WTC11 (cell line): Measurements from ENCODE around the gene FCMR. TPM values are rescaled to one million over a fixed set of nuclear protein-coding genes. Genes with fewer than 3 reads are reported as not detected.

Source experiments
- ATAC-seq: fragments of 200-7000 bp; cut with Tn5 transposase; 2 replicates; pipeline ENCODE4 v1.10.0; 2021; ENCODE audit warnings: mild to moderate bottlenecking, moderate library complexity
- CTCF ChIA-PET: fragments of 300-600 bp; sonication (Branson Sonifier 250); formaldehyde crosslinking; loops from one replicate; lab custom pipeline; 2021; ENCODE audit warnings: antibody characterized with exemption; lab: Charles Lee
- POLR2A ChIA-PET: fragments of 350-600 bp; sonication (Branson Sonifier 250); formaldehyde crosslinking; loops from one replicate; lab custom pipeline; 2021; ENCODE audit warnings: antibody characterized with exemption; lab: Charles Lee
- DNase-seq: peaks from one replicate; pipeline ENCODE4 v3.0.0; 2021; ENCODE audit warnings: low spot score
- H3K27ac Mint-ChIP-seq: 2 replicates; pipeline ENCODE4 v1.8.0; 2021; ENCODE audit warnings: mixed read lengths
- H3K27me3 Mint-ChIP-seq: 2 replicates; pipeline ENCODE4 v1.8.0; 2021; ENCODE audit warnings: low read depth, mild to moderate bottlenecking, moderate library complexity, mixed read lengths
- H3K36me3 Mint-ChIP-seq: 2 replicates; pipeline ENCODE4 v1.8.0; 2021; ENCODE audit warnings: mixed read lengths
- H3K4me1 Mint-ChIP-seq: 2 replicates; pipeline ENCODE4 v1.8.0; 2022; ENCODE audit warnings: mixed read lengths
- H3K4me3 Mint-ChIP-seq: 2 replicates; pipeline ENCODE4 v1.8.0; 2021; ENCODE audit warnings: mild to moderate bottlenecking, moderate library complexity, mixed read lengths
- H3K9me3 Mint-ChIP-seq: 2 replicates; pipeline ENCODE4 v1.8.0; 2021; ENCODE audit warnings: mixed read lengths
- ATF1 ChIP-seq: sonication (generic); formaldehyde crosslinking; IDR thresholded peaks from 2 replicates; pipeline ENCODE4 v1.8.1; 2023; ENCODE audit warnings: mild to moderate bottlenecking, moderate library complexity, missing genetic modification reagents
- CREM ChIP-seq: sonication (generic); formaldehyde crosslinking; IDR thresholded peaks from 2 replicates; pipeline ENCODE4 v1.8.1; 2022; ENCODE audit warnings: mild to moderate bottlenecking, missing genetic modification reagents, moderate library complexity
- ETV6 ChIP-seq: sonication (generic); formaldehyde crosslinking; IDR thresholded peaks from 2 replicates; pipeline ENCODE4 v1.8.1; 2022; ENCODE audit warnings: mild to moderate bottlenecking, missing genetic modification reagents
- IRF2 ChIP-seq: sonication (generic); formaldehyde crosslinking; IDR thresholded peaks from 2 replicates; pipeline ENCODE4 v1.8.0; 2022; ENCODE audit warnings: low read depth, missing genetic modification reagents, borderline replicate concordance
- JUN ChIP-seq: sonication (generic); formaldehyde crosslinking; IDR thresholded peaks from 2 replicates; pipeline ENCODE4 v1.8.0; 2023; ENCODE audit warnings: mild to moderate bottlenecking, missing genetic modification reagents
- NFE2L1 ChIP-seq: sonication (generic); formaldehyde crosslinking; IDR thresholded peaks from 2 replicates; pipeline ENCODE4 v1.8.1; 2023; ENCODE audit warnings: missing genetic modification reagents
- RORB ChIP-seq: fragments of 250-450 bp; sonication (Bioruptor Pico); IDR thresholded peaks from 2 replicates; pipeline ENCODE4 v1.9.0; 2021; ENCODE audit warnings: mild to moderate bottlenecking
- SMAD3 ChIP-seq: sonication (generic); formaldehyde crosslinking; IDR thresholded peaks from 2 replicates; pipeline ENCODE4 v1.8.0; 2022; ENCODE audit warnings: missing genetic modification reagents, mild to moderate bottlenecking, borderline replicate concordance
- SP1 ChIP-seq: sonication (generic); formaldehyde crosslinking; conservative IDR thresholded peaks from 2 replicates; pipeline ENCODE4 v1.8.1; 2022; ENCODE audit warnings: missing genetic modification reagents
- TEAD4 ChIP-seq: sonication (generic); formaldehyde crosslinking; IDR thresholded peaks from 2 replicates; pipeline ENCODE4 v1.8.0; 2022; ENCODE audit warnings: mild to moderate bottlenecking, missing genetic modification reagents
- ZNF219 ChIP-seq: sonication (generic); formaldehyde crosslinking; IDR thresholded peaks from 2 replicates; pipeline ENCODE4 v1.8.0; 2023; ENCODE audit warnings: missing genetic modification reagents, mild to moderate bottlenecking, borderline replicate concordance
- ZNF416 ChIP-seq: fragments of 250-450 bp; sonication (Bioruptor Pico); IDR thresholded peaks from 2 replicates; pipeline ENCODE4 v1.9.0; 2021; ENCODE audit warnings: mild to moderate bottlenecking, inconsistent platforms
- total RNA-seq: library from RNA; stranded (reverse); gene quantifications from 3 replicates; pipeline ENCODE4 v1.2.3, GENCODE V29; 2021
- TF ChIP-seq, protein P1 (sequence below): sonication (generic); formaldehyde crosslinking; IDR thresholded peaks from 2 replicates; pipeline ENCODE4 v1.8.1; 2022; ENCODE audit warnings: mild to moderate bottlenecking, moderate library complexity, missing genetic modification reagents
- TF ChIP-seq, protein P2 (sequence below): sonication (generic); formaldehyde crosslinking; IDR thresholded peaks from 2 replicates; pipeline ENCODE4 v1.8.1; 2023; ENCODE audit warnings: mild to moderate bottlenecking, missing genetic modification reagents, moderate library complexity
- TF ChIP-seq, protein P3 (sequence below): fragments of 250-450 bp; sonication (Bioruptor Pico); IDR thresholded peaks from 2 replicates; pipeline ENCODE4 v2.1.2; 2022; ENCODE audit warnings: mild to moderate bottlenecking, moderate library complexity
- TF ChIP-seq, protein P4 (sequence below): sonication (generic); formaldehyde crosslinking; IDR thresholded peaks from 2 replicates; pipeline ENCODE4 v1.8.1; 2023; ENCODE audit warnings: mild to moderate bottlenecking, missing genetic modification reagents, moderate library complexity
- TF ChIP-seq, protein P5 (sequence below): sonication (generic); formaldehyde crosslinking; IDR thresholded peaks from 2 replicates; pipeline ENCODE4 v1.8.1; 2023; ENCODE audit warnings: mild to moderate bottlenecking, missing genetic modification reagents
- TF ChIP-seq, protein P6 (sequence below): fragments of 250-450 bp; sonication (Bioruptor Pico); IDR thresholded peaks from 2 replicates; pipeline ENCODE4 v1.9.0; 2021; ENCODE audit warnings: mild to moderate bottlenecking
- TF ChIP-seq, protein P7 (sequence below): fragments of 250-450 bp; sonication (Bioruptor Pico); IDR thresholded peaks from 2 replicates; pipeline ENCODE4 v1.9.0; 2021; ENCODE audit warnings: moderate library complexity, mild to moderate bottlenecking, inconsistent platforms, borderline replicate concordance
- TF ChIP-seq, protein P8 (sequence below): sonication (generic); formaldehyde crosslinking; IDR thresholded peaks from 2 replicates; pipeline ENCODE4 v1.8.0; 2023; ENCODE audit warnings: missing genetic modification reagents, mild to moderate bottlenecking, borderline replicate concordance

FCMR gene
- total RNA-seq, 1 experiment from 2014 or later: 1.0 TPM

DNA sequence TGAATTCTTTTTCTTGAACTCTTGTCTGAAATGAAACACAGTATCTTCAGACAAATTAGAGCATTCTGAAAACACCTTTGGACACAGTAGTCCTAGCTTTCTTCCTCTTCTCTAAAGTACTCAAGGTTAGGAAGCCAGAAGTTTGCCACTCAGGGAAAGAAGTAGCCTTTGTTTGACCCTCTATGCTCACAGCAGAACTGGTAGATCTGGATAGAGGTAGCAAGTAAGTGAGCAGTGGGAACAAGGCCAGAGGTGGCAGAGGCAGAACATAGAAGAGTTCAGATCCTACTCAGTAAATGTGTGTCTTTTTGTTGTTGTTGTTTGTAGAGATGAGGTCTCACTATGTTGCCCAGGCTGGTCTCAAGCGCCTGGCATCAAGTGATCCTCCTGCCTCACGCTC lies 31.9 kb upstream of the FCMR start:
- no peak for TF ChIP-seq IRF2
- TF ChIP-seq ATF1 (CRISPR knock-in tag): no peak
- TF ChIP-seq, protein P1, sequence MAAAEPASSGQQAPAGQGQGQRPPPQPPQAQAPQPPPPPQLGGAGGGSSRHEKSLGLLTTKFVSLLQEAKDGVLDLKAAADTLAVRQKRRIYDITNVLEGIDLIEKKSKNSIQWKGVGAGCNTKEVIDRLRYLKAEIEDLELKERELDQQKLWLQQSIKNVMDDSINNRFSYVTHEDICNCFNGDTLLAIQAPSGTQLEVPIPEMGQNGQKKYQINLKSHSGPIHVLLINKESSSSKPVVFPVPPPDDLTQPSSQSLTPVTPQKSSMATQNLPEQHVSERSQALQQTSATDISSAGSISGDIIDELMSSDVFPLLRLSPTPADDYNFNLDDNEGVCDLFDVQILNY (CRISPR knock-in tag): no peak
- TF ChIP-seq ZNF219: no peak
- no peak for TF ChIP-seq ZNF416
- no peak for TF ChIP-seq JUN
- no peak for TF ChIP-seq TEAD4 (CRISPR knock-in tag)
- TF ChIP-seq CREM: no peak
- TF ChIP-seq, protein P2, sequence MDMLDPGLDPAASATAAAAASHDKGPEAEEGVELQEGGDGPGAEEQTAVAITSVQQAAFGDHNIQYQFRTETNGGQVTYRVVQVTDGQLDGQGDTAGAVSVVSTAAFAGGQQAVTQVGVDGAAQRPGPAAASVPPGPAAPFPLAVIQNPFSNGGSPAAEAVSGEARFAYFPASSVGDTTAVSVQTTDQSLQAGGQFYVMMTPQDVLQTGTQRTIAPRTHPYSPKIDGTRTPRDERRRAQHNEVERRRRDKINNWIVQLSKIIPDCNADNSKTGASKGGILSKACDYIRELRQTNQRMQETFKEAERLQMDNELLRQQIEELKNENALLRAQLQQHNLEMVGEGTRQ (CRISPR knock-in tag): no peak
- H3K4me3 Mint-ChIP-seq: no peak overlapping the region
- H3K27ac Mint-ChIP-seq: no peak overlapping the region
- H3K4me1 Mint-ChIP-seq: no peaks in the 10 kb centered on the region
- H3K27me3 Mint-ChIP-seq: peaks cover 4% of the 10 kb centered on the region
- peaks cover 11% of the 10 kb centered on the region for H3K9me3 Mint-ChIP-seq
- H3K36me3 Mint-ChIP-seq: no peaks in the 10 kb centered on the region
- no peak for ATAC-seq
- DNase-seq: no peak
- ChIA-PET CTCF (interaction anchor here (1.3 to 2.1 kb wide), 2 partner anchors 18 to 28 kb away, joined by 5 to 14 read pairs; no protein-coding TSS in a partner anchor), POLR2A (no interaction called here)

DNA sequence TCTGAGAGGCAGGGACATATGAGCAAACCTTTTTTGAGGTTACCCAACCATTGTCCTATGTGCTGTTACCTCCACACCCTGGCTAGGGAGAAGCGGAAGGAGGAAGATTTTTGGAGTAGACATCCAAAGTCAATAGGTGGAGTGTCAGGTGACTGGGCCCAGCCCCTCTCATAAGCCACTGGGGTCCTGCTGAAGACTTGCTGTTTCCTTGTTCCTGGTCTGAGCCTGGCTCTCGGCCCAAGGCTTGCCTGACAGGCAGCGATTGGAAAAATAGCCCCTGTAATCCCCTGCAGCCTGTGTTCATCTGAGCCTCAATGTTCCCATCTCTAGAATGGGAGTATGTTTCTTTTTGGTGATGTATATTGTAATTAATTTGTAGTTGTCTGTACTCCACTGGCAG lies 31.4 kb upstream of the FCMR start:
- Mint-ChIP-seq H3K27ac (no peak overlapping the region), H3K36me3 (no peaks in the 10 kb centered on the region), H3K4me3 (no peak overlapping the region), H3K4me1 (no peaks in the 10 kb centered on the region)
- ATAC-seq: no peak
- TF ChIP-seq, protein P3, sequence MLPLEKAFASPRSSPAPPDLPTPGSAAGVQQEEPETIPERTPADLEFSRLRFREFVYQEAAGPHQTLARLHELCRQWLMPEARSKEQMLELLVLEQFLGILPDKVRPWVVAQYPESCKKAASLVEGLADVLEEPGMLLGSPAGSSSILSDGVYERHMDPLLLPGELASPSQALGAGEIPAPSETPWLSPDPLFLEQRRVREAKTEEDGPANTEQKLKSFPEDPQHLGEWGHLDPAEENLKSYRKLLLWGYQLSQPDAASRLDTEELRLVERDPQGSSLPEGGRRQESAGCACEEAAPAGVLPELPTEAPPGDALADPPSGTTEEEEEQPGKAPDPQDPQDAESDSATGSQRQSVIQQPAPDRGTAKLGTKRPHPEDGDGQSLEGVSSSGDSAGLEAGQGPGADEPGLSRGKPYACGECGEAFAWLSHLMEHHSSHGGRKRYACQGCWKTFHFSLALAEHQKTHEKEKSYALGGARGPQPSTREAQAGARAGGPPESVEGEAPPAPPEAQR (CRISPR knock-in tag): no peak
- TF ChIP-seq, protein P4, sequence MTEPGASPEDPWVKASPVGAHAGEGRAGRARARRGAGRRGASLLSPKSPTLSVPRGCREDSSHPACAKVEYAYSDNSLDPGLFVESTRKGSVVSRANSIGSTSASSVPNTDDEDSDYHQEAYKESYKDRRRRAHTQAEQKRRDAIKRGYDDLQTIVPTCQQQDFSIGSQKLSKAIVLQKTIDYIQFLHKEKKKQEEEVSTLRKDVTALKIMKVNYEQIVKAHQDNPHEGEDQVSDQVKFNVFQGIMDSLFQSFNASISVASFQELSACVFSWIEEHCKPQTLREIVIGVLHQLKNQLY (CRISPR knock-in tag): no peak
- TF ChIP-seq SMAD3 (CRISPR knock-in tag) (no peak), SP1 (CRISPR knock-in tag) (no peak), RORB (no peak), ETV6 (CRISPR knock-in tag) (no peak)
- TF ChIP-seq, protein P5, sequence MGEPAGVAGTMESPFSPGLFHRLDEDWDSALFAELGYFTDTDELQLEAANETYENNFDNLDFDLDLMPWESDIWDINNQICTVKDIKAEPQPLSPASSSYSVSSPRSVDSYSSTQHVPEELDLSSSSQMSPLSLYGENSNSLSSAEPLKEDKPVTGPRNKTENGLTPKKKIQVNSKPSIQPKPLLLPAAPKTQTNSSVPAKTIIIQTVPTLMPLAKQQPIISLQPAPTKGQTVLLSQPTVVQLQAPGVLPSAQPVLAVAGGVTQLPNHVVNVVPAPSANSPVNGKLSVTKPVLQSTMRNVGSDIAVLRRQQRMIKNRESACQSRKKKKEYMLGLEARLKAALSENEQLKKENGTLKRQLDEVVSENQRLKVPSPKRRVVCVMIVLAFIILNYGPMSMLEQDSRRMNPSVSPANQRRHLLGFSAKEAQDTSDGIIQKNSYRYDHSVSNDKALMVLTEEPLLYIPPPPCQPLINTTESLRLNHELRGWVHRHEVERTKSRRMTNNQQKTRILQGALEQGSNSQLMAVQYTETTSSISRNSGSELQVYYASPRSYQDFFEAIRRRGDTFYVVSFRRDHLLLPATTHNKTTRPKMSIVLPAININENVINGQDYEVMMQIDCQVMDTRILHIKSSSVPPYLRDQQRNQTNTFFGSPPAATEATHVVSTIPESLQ (CRISPR knock-in tag): no peak
- TF ChIP-seq, protein P6, sequence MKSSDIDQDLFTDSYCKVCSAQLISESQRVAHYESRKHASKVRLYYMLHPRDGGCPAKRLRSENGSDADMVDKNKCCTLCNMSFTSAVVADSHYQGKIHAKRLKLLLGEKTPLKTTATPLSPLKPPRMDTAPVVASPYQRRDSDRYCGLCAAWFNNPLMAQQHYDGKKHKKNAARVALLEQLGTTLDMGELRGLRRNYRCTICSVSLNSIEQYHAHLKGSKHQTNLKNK: no peak
- TF ChIP-seq, all 79 proteins: peak for 0
- no peak for DNase-seq
- ChIA-PET CTCF (interaction anchor here (2.3 kb wide), 1 partner anchor 20 kb away, joined by 9 read pairs; no protein-coding TSS in a partner anchor), POLR2A (no interaction called here)
- peaks cover 11% of the 10 kb centered on the region for H3K9me3 Mint-ChIP-seq
- H3K27me3 Mint-ChIP-seq: peaks cover 4% of the 10 kb centered on the region

DNA sequence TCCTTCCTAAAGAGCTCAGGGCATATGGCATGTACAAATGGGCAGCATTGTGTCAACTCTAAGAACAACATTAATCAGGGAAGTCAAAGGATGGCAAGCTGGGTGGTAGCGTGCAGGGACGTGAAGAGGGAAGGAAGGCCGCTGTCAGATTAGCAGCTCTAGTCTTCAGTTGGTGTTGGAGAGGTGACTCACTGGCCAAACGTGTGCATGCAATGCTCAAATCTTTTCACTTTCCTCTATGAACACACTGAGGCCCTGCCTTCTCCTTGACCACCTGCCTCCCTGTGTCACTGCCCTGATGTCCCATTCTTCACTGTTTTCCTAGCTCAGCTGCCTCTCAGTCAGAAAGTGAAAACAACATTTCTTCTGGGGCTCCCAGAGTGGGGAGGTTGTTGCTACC lies 30.4 kb upstream of the FCMR start:
- Mint-ChIP-seq H3K4me3 (no peak overlapping the region), H3K4me1 (no peaks in the 10 kb centered on the region), H3K9me3 (peaks cover 11% of the 10 kb centered on the region), H3K27me3 (peaks cover 4% of the 10 kb centered on the region), H3K36me3 (no peaks in the 10 kb centered on the region), H3K27ac (no peak overlapping the region)
- ChIA-PET POLR2A (no interaction called here), CTCF (interaction anchor here (1.2 to 2.3 kb wide), 4 partner anchors 17 to 40 kb away, joined by 3 to 9 read pairs (median 6); no protein-coding TSS in a partner anchor)
- DNase-seq: no peak
- ATAC-seq: no peak
- TF ChIP-seq, protein P7, sequence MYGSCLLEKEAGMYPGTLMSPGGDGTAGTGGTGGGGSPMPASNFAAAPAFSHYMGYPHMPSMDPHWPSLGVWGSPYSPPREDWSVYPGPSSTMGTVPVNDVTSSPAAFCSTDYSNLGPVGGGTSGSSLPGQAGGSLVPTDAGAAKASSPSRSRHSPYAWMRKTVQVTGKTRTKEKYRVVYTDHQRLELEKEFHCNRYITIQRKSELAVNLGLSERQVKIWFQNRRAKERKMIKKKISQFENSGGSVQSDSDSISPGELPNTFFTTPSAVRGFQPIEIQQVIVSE: no peak
- TF ChIP-seq NFE2L1 (CRISPR knock-in tag): no peak
- TF ChIP-seq, protein P5 (CRISPR knock-in tag): no peak
- TF ChIP-seq, protein P8, sequence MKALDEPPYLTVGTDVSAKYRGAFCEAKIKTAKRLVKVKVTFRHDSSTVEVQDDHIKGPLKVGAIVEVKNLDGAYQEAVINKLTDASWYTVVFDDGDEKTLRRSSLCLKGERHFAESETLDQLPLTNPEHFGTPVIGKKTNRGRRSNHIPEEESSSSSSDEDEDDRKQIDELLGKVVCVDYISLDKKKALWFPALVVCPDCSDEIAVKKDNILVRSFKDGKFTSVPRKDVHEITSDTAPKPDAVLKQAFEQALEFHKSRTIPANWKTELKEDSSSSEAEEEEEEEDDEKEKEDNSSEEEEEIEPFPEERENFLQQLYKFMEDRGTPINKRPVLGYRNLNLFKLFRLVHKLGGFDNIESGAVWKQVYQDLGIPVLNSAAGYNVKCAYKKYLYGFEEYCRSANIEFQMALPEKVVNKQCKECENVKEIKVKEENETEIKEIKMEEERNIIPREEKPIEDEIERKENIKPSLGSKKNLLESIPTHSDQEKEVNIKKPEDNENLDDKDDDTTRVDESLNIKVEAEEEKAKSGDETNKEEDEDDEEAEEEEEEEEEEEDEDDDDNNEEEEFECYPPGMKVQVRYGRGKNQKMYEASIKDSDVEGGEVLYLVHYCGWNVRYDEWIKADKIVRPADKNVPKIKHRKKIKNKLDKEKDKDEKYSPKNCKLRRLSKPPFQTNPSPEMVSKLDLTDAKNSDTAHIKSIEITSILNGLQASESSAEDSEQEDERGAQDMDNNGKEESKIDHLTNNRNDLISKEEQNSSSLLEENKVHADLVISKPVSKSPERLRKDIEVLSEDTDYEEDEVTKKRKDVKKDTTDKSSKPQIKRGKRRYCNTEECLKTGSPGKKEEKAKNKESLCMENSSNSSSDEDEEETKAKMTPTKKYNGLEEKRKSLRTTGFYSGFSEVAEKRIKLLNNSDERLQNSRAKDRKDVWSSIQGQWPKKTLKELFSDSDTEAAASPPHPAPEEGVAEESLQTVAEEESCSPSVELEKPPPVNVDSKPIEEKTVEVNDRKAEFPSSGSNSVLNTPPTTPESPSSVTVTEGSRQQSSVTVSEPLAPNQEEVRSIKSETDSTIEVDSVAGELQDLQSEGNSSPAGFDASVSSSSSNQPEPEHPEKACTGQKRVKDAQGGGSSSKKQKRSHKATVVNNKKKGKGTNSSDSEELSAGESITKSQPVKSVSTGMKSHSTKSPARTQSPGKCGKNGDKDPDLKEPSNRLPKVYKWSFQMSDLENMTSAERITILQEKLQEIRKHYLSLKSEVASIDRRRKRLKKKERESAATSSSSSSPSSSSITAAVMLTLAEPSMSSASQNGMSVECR (CRISPR knock-in tag): no peak
